ENCODE measurements around the gene NCAM1.

GRCh38 chr11:113181094-113181493, 219.9 kb downstream of the NCAM1 start:
- TF ChIP-seq, protein P1, sequence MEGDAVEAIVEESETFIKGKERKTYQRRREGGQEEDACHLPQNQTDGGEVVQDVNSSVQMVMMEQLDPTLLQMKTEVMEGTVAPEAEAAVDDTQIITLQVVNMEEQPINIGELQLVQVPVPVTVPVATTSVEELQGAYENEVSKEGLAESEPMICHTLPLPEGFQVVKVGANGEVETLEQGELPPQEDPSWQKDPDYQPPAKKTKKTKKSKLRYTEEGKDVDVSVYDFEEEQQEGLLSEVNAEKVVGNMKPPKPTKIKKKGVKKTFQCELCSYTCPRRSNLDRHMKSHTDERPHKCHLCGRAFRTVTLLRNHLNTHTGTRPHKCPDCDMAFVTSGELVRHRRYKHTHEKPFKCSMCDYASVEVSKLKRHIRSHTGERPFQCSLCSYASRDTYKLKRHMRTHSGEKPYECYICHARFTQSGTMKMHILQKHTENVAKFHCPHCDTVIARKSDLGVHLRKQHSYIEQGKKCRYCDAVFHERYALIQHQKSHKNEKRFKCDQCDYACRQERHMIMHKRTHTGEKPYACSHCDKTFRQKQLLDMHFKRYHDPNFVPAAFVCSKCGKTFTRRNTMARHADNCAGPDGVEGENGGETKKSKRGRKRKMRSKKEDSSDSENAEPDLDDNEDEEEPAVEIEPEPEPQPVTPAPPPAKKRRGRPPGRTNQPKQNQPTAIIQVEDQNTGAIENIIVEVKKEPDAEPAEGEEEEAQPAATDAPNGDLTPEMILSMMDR (IDR thresholded peaks at IDR 0.05) = no peak
- no peak for TF ChIP-seq POLR2A (IDR thresholded peaks at IDR 0.05)

All from thyroid gland (tissue), 4 donors.